VCaP (cell line): ENCODE measurements around the gene UGT1A9.
A peak's percentile ranks its signal among the peaks of the same experiment; 100 is the strongest.

Experiments
- H3K27ac ChIP-seq: fragments of 450-650 bp; 2 replicates; pipeline ENCODE4 v1.5.1; 2017
- CTCF ChIP-seq: fragments of 450-650 bp; conservative IDR thresholded peaks from 2 replicates; pipeline ENCODE4 v1.5.1; 2017; ENCODE audit warnings: mild to moderate bottlenecking, moderate library complexity

UGT1A9 gene

GRCh38 chr2:233702238-233702637 lies 30.5 kb downstream of the UGT1A9 start:
- no peak overlapping the region for H3K27ac ChIP-seq
- no peak for TF ChIP-seq CTCF

- no peak for TF ChIP-seq CTCF
- no peak overlapping the region; the same call in 1 of the 2 replicates for H3K27ac ChIP-seq
These were observed 34.3 kb downstream of the UGT1A9 start for GRCh38 chr2:233705911-233706506.

DNA sequence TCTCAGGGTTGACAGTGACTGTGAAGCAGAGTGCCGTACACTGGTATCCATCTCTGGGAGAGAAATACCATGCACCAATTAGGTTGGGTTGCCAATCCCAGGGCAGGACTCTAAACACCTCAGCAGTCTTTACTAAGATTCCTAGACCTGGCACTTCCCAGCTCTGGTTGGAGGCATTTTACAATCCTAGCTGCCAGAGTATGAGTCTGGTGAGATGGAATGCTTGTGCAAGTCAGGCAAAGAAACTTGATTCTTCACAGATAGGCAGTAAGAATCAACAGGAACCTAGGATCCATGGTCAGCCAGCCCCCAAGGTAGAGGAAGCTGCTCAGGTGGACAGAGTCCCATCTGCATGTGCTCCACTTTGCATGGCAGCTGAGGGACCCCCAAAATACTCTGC lies 35.0 kb downstream of the UGT1A9 start:
- no peak for TF ChIP-seq CTCF
- no peak overlapping the region; the same call in 1 of the 2 replicates for H3K27ac ChIP-seq

- no peak for TF ChIP-seq CTCF
- no peak overlapping the region for H3K27ac ChIP-seq
These were observed 36.4 kb downstream of the UGT1A9 start for GRCh38 chr2:233707940-233708644.

- TF ChIP-seq CTCF: no peak
- H3K27ac ChIP-seq: no peak overlapping the region
These were observed 37.2 kb downstream of the UGT1A9 start for GRCh38 chr2:233708942-233709341.

DNA sequence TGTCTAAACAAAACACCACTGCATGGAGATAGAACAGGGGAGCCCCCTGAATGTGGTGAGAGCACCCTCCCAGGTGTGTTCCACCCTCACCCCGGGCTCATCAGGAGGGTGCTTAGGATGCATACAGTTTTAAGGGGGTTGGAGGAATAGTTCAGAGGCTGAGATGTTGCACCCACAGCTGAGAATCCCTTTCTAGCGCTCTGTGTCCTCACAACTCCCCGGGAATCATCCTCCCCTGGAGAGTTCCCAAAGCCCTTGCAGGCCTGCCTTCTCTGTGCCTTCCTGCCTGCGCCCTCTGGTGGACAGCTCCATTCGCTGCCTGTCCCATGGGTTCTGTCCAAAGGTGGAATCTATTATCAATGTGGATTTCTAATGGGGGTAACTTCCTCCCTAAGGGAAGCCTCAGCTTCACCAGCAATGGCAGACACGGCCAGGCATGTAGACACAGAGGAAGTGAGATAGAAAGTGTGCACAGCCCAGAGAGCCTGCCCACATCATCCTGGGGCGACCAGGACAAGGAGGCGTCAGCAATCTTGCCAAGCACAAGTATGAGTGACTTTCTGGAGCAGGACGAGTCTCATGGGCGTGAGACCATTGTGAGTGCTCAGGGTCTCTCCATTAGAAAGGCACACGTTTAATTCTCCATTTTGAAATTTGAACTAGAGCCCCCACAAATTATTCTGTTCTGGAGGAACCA lies 39.8 kb downstream of the UGT1A9 start:
- peak overlapping the region; percentile 32; the same call in 1 of the 2 replicates for H3K27ac ChIP-seq

More for the DNA sequence above, 39.8 kb downstream of the UGT1A9 start:
- TF ChIP-seq CTCF: peak; percentile 92
